GM21529 (cell line): ENCODE data around the gene NEUROG2.
"Not testable (repeated sequence)": the region's sequence is repeated elsewhere in the genome, so short reads cannot be mapped to it uniquely, and the experiment has no call there.

Experiments used
- ATAC-seq: cut with Tn5 transposase; IDR thresholded peaks from one replicate; pipeline ENCODE4 v1.9.1; 2021; ENCODE audit not compliant: unreplicated experiment

Gene NEUROG2

DNA sequence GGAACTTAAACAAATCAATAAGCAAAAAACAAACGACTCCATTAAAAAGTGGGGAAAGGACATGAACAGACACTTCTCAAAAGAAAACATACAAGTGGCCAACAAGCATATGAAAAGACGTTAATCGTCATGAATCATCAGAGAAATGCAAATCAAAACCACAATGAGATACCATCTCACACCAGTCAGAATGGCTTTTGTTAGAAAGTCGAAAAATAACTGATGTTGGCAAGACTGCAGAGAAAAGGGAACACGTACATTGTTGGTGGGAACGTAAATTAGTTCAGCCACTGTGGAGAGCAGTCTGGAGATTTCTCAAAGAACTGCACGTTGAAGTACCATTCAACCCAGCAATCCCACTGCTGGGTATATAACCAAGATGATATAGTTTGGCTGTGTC lies 23.7 kb downstream of the NEUROG2 start:
- ATAC-seq, result no peak

GRCh38 chr4:112490808-112491207 lies 25.2 kb downstream of the NEUROG2 start:
- ATAC-seq, result not testable (repeated sequence)

- no peak for ATAC-seq
These were observed 30.1 kb downstream of the NEUROG2 start for GRCh38 chr4:112485930-112486329.

GRCh38 chr4:112473985-112474384 lies 42.0 kb downstream of the NEUROG2 start:
- ATAC-seq, result no peak

- ATAC-seq, result no peak
These were observed 43.7 kb downstream of the NEUROG2 start for GRCh38 chr4:112472318-112472717.
